ENCODE results near the gene ZNF444.

GRCh38 chr19:56146904-56147303 is 5.8 kb downstream of the ZNF444 start:
- TF ChIP-seq CTCF (conservative IDR thresholded peaks at IDR 0.05; ENCODE audit: low read length) = no peak
- no peak for TF ChIP-seq EZH2phosphoT487 (IDR thresholded peaks at IDR 0.05; ENCODE audit: borderline replicate concordance, low read depth, low read length)
